Hepatocyte (in vitro differentiated cells): ENCODE measurements around the gene BPIFB2. TPM values are rescaled to one million over a fixed set of nuclear protein-coding genes. Genes with fewer than 3 reads are reported as not detected.

ENCODE experiments used
- DNase-seq: peaks from one replicate; pipeline ENCODE4 v3.0.0-alpha.2; 2016; ENCODE audit warnings: low spot score
- H2AFZ ChIP-seq: fragments of 200-600 bp; sonication (generic); 2 replicates; pipeline ENCODE4 v1.6.0; 2016; ENCODE audit warnings: antibody characterized with exemption, mild to moderate bottlenecking
- H3K27ac ChIP-seq: fragments of 200-600 bp; sonication (generic); 2 replicates; pipeline ENCODE4 v1.5.1; 2016; ENCODE audit warnings: mild to moderate bottlenecking
- H3K27me3 ChIP-seq: fragments of 200-600 bp; sonication (generic); 2 replicates; pipeline ENCODE4 v1.6.1; 2016
- H3K36me3 ChIP-seq: fragments of 200-600 bp; sonication (generic); replicated peaks from 2 replicates; pipeline ENCODE4 v1.5.1; 2016; ENCODE audit warnings: low read depth; ENCODE audit not compliant: insufficient read depth
- H3K4me1 ChIP-seq: fragments of 200-600 bp; sonication (generic); 2 replicates; pipeline ENCODE4 v1.5.1; 2016; ENCODE audit warnings: mild to moderate bottlenecking, moderate library complexity; ENCODE audit not compliant: insufficient read depth
- H3K4me2 ChIP-seq: fragments of 200-600 bp; sonication (generic); 2 replicates; pipeline ENCODE4 v1.6.0; 2016
- H3K4me3 ChIP-seq: fragments of 200-600 bp; sonication (generic); 2 replicates; pipeline ENCODE4 v1.5.1; 2016; ENCODE audit warnings: mild to moderate bottlenecking
- H3K79me2 ChIP-seq: fragments of 200-600 bp; sonication (generic); 2 replicates; pipeline ENCODE4 v1.6.0; 2017; ENCODE audit warnings: mild to moderate bottlenecking
- H3K9me2 ChIP-seq: fragments of 200-600 bp; sonication (generic); replicated peaks from 2 replicates; pipeline ENCODE4 v1.6.0; 2017; ENCODE audit warnings: mild to moderate bottlenecking; ENCODE audit not compliant: insufficient read depth
- H3K9me3 ChIP-seq: fragments of 200-600 bp; sonication (generic); 2 replicates; pipeline ENCODE4 v1.5.1; 2016; ENCODE audit warnings: low read depth, mild to moderate bottlenecking
- H4K20me1 ChIP-seq: fragments of 200-600 bp; sonication (generic); 2 replicates; pipeline ENCODE4 v1.6.0; 2016; ENCODE audit warnings: mild to moderate bottlenecking; ENCODE audit not compliant: insufficient read depth, poor library complexity, severe bottlenecking
- EZH2 ChIP-seq: fragments of 200-600 bp; sonication (generic); IDR thresholded peaks from 2 replicates; pipeline ENCODE4 v1.6.1; 2016; ENCODE audit warnings: antibody characterized with exemption, mild to moderate bottlenecking, borderline replicate concordance
- EZH2phosphoT487 ChIP-seq: fragments of 200-600 bp; sonication (generic); IDR thresholded peaks from one replicate; pipeline ENCODE4 v1.6.1; 2018; ENCODE audit warnings: antibody characterized with exemption, mild to moderate bottlenecking, low read depth, moderate library complexity; ENCODE audit not compliant: unreplicated experiment, severe bottlenecking
- WGBS: methylation state at CpG from one replicate; pipeline ENCODE4 v1.1.6; 2016; ENCODE audit warnings: low lambda C conversion rate; ENCODE audit errors: missing lambda C conversion rate; 5-methylcytosine and 5-hydroxymethylcytosine counted together
- polyA plus RNA-seq: library from polyadenylated mRNA; unstranded; fragments of >200 nt; fragmentation: Nextera tagmentation; extraction: Ambion mirVana; gene quantifications from 2 replicates; pipeline ENCODE4 v1.2.1, GENCODE V29; 2016
- total RNA-seq: library from RNA; depleted of rRNA; stranded (reverse); fragments of >200 nt; gene quantifications from 2 replicates; pipeline ENCODE4 v1.2.3, GENCODE V29; 2014
- TF ChIP-seq, protein P1 (sequence below): fragments of 200-600 bp; sonication (generic); IDR thresholded peaks from 2 replicates; pipeline ENCODE4 v1.5.1; 2016; ENCODE audit warnings: antibody characterized with exemption, mild to moderate bottlenecking; ENCODE audit not compliant: poor library complexity

Gene BPIFB2
- total and polyA plus RNA-seq, 2 experiments from 2014 or later, result 0.30 to 0.70 TPM

DNA sequence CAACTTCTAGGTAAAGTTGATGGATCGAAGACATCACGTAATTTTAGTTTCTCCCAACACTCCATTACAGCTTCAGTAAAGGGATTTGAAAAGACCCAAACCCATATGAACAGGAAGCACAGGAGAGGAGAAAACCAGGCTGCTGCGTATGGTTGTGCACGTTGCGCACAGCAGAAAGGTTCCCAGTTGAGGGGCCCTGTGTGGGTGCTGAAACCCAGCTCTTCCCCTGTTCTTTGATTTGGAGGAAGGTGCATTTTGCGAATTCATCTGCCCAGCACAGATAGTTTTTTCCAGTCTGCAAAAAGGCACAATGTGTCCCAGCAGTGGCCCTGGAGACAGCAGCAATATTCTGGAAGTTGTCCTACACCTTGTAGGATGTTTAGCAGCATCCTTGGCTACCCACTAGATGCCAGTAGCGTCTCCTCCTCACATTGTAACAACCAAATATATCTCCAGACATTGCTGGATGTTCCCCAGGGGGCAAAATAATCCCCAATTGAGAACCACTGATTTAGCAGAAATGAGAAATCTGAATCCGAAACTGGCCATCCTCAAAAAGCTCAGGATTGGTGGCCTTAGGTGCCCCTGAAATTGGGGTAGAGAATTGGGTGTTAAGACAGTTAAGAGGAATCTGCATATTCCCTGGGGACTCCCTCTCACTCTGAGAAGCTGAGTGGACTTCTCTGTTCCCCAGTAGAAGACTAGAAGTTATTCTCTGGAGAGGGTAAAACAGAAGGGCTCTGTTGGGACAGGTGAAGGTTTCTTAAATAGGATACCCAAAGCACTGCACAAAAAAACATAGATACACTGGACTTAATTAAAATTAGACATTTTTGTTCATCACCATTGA, 15.5 kb upstream of the BPIFB2 start:
- Histone ChIP-seq H4K20me1 (no peaks in the 10 kb centered on the region), H3K4me2 (no peak overlapping the region), H3K9me2 (no peaks in the 10 kb centered on the region), H2AFZ (no peak overlapping the region), H3K36me3 (no peaks in the 10 kb centered on the region), H3K4me1 (no peaks in the 10 kb centered on the region), H3K79me2 (no peaks in the 10 kb centered on the region), H3K27ac (no peak overlapping the region), H3K4me3 (no peak overlapping the region), H3K27me3 (peaks cover 6% of the 10 kb centered on the region), H3K9me3 (no peaks in the 10 kb centered on the region)
- TF ChIP-seq EZH2phosphoT487 (no peak), EZH2 (no peak)
- TF ChIP-seq, protein P1, sequence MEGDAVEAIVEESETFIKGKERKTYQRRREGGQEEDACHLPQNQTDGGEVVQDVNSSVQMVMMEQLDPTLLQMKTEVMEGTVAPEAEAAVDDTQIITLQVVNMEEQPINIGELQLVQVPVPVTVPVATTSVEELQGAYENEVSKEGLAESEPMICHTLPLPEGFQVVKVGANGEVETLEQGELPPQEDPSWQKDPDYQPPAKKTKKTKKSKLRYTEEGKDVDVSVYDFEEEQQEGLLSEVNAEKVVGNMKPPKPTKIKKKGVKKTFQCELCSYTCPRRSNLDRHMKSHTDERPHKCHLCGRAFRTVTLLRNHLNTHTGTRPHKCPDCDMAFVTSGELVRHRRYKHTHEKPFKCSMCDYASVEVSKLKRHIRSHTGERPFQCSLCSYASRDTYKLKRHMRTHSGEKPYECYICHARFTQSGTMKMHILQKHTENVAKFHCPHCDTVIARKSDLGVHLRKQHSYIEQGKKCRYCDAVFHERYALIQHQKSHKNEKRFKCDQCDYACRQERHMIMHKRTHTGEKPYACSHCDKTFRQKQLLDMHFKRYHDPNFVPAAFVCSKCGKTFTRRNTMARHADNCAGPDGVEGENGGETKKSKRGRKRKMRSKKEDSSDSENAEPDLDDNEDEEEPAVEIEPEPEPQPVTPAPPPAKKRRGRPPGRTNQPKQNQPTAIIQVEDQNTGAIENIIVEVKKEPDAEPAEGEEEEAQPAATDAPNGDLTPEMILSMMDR, result no peak
- 84% methylated on average over 8 of the region's 8 CpGs for WGBS
- no peak for DNase-seq

GRCh38 chr20:32993496-32994050, 13.9 kb upstream of the BPIFB2 start:
- no peaks in the 10 kb centered on the region for H3K36me3 ChIP-seq
- no peak overlapping the region for H3K4me2 ChIP-seq
- H4K20me1 ChIP-seq, result no peaks in the 10 kb centered on the region
- H3K27ac ChIP-seq, result no peak overlapping the region
- H3K4me1 ChIP-seq, result no peaks in the 10 kb centered on the region
- no peaks in the 10 kb centered on the region for H3K79me2 ChIP-seq
- H3K4me3 ChIP-seq, result no peak overlapping the region
- H3K9me3 ChIP-seq, result no peaks in the 10 kb centered on the region
- no peak overlapping the region for H2AFZ ChIP-seq
- WGBS, result 83% methylated on average over 8 of the region's 8 CpGs
- peaks cover 6% of the 10 kb centered on the region for H3K27me3 ChIP-seq
- no peak for DNase-seq
- TF ChIP-seq EZH2phosphoT487, result no peak
- TF ChIP-seq, protein P1, result no peak
- no peak for TF ChIP-seq EZH2
- H3K9me2 ChIP-seq, result no peaks in the 10 kb centered on the region

- H3K27me3 ChIP-seq, result peaks cover 6% of the 10 kb centered on the region
- no peaks in the 10 kb centered on the region for H3K9me2 ChIP-seq
- no peaks in the 10 kb centered on the region for H3K79me2 ChIP-seq
- no peaks in the 10 kb centered on the region for H3K9me3 ChIP-seq
- TF ChIP-seq, protein P1, result no peak
- no peak for TF ChIP-seq EZH2
- TF ChIP-seq EZH2phosphoT487, result no peak
- no peak overlapping the region for H3K4me2 ChIP-seq
- no peaks in the 10 kb centered on the region for H3K36me3 ChIP-seq
- no peak for DNase-seq
- no peak overlapping the region for H2AFZ ChIP-seq
- H3K4me1 ChIP-seq, result no peaks in the 10 kb centered on the region
- H3K4me3 ChIP-seq, result no peak overlapping the region
- no peaks in the 10 kb centered on the region for H4K20me1 ChIP-seq
- H3K27ac ChIP-seq, result no peak overlapping the region
Measured at GRCh38 chr20:32995802-32996201, 11.7 kb upstream of the BPIFB2 start.
